GM12878 (cell line): ENCODE results near the gene ESR2. TPM values are rescaled to one million over a fixed set of nuclear protein-coding genes. Genes with fewer than 3 reads are reported as not detected.

Source experiments
- BMI1 ChIP-seq: fragments of 450-650 bp; IDR thresholded peaks from 2 replicates; pipeline ENCODE4 v1.6.1; 2016; ENCODE audit warnings: mild to moderate bottlenecking, moderate library complexity, borderline replicate concordance
- BRCA1 ChIP-seq: IDR thresholded peaks from 2 replicates; pipeline ENCODE4 v1.6.1; 2011; ENCODE audit warnings: low read depth, low read length, improper control_type of control experiment
- CBX3 ChIP-seq: fragments of 200-600 bp; sonication (generic); IDR thresholded peaks from 2 replicates; pipeline ENCODE4 v1.6.1; 2016; ENCODE audit warnings: low read depth, borderline replicate concordance
- EZH2 ChIP-seq: IDR thresholded peaks from 2 replicates; pipeline ENCODE4 v1.6.1; 2012; ENCODE audit warnings: low read depth, mild to moderate bottlenecking, control low read depth, inconsistent platforms, low read length, borderline replicate concordance; ENCODE audit not compliant: control insufficient read depth
- GATAD2B ChIP-seq: fragments of 450-650 bp; conservative IDR thresholded peaks from 2 replicates; pipeline ENCODE4 v1.6.1; 2017; ENCODE audit warnings: low read depth, mild to moderate bottlenecking, moderate library complexity
- MYB ChIP-seq: fragments of 150-350 bp; IDR thresholded peaks from 2 replicates; pipeline ENCODE4 v1.6.1; 2014; ENCODE audit warnings: mild to moderate bottlenecking, low read depth, low read length, borderline replicate concordance
- RB1 ChIP-seq: fragments of 450-650 bp; formaldehyde crosslinking; IDR thresholded peaks from 2 replicates; pipeline ENCODE4 v1.6.1; 2017; ENCODE audit warnings: mild to moderate bottlenecking, borderline replicate concordance
- RELA ChIP-seq: fragments of 450-650 bp; IDR thresholded peaks from 2 replicates; pipeline ENCODE4 v1.8.0; 2014; ENCODE audit warnings: borderline replicate concordance; ENCODE audit not compliant: partially characterized antibody
- SIN3A ChIP-seq: IDR thresholded peaks from 2 replicates; pipeline ENCODE4 v1.6.1; 2012; ENCODE audit warnings: low read depth, low read length, improper control_type of control experiment
- ZBED1 ChIP-seq: IDR thresholded peaks from 2 replicates; pipeline ENCODE4 v1.6.1; 2016; ENCODE audit warnings: borderline replicate concordance
- ZNF217 ChIP-seq: fragments of 450-650 bp; IDR thresholded peaks from 2 replicates; pipeline ENCODE4 v1.6.1; 2017; ENCODE audit warnings: antibody characterized with exemption, mild to moderate bottlenecking
- ZNF24 ChIP-seq: fragments of 450-650 bp; IDR thresholded peaks from 2 replicates; pipeline ENCODE4 v1.6.1; 2017; ENCODE audit warnings: antibody characterized with exemption, mild to moderate bottlenecking
- ZNF384 ChIP-seq: IDR thresholded peaks from 2 replicates; pipeline ENCODE4 v1.6.1; 2012; ENCODE audit warnings: low read depth, mild to moderate bottlenecking, low read length, improper control_type of control experiment, borderline replicate concordance
- polyA plus RNA-seq, 11 experiments: library from polyadenylated mRNA; depleted of rRNA in 4 of 11; unstranded in 6 of 11; stranded (reverse) in 5 of 11; fragments of >200 nt; fragmentation: Nextera tagmentation in 4 of 11; fragmentation: Illumina TruSeq in 1 of 11; extraction: Ambion mirVana in 4 of 11; extraction: Trizol in 1 of 11; gene quantifications; 1 replicate in 1 of 11; 2 replicates in 10 of 11; pipeline versions ENCODE4 v1.2.1 to v1.2.3, GENCODE V29; 2011 to 2016; ENCODE audit warnings: inconsistent platforms in 2 of 11, missing spikeins in 2 of 11, low read depth in 1 of 11
- total RNA-seq, 4 experiments: library from RNA; depleted of rRNA in 3 of 4; stranded (reverse); fragments of >200 nt in 3 of 4; fragmentation: Illumina TruSeq in 1 of 4; extraction: Trizol in 1 of 4; gene quantifications; 2 replicates each; pipeline versions ENCODE4 v1.2.1 to v1.2.3, GENCODE V29; 2013 to 2021
- TF ChIP-seq, protein P1 (sequence below): fragments of 450-650 bp; IDR thresholded peaks from 2 replicates; pipeline ENCODE4 v1.6.1; 2017; ENCODE audit warnings: mild to moderate bottlenecking, moderate library complexity
- TF ChIP-seq, protein P2 (sequence below): IDR thresholded peaks from 2 replicates; pipeline ENCODE4 v1.6.1; 2012; ENCODE audit warnings: low read length, inconsistent platforms
- TF ChIP-seq, protein P3 (sequence below): fragments of 450-650 bp; IDR thresholded peaks from 2 replicates; pipeline ENCODE4 v1.6.1; 2016; ENCODE audit warnings: mild to moderate bottlenecking
- TF ChIP-seq, protein P4 (sequence below): fragments of 450-650 bp; IDR thresholded peaks from 2 replicates; pipeline ENCODE4 v1.6.1; 2014; ENCODE audit warnings: mild to moderate bottlenecking
- TF ChIP-seq, protein P5 (sequence below): IDR thresholded peaks from 2 replicates; pipeline ENCODE4 v1.6.1; 2012; ENCODE audit warnings: low read depth, low read length, improper control_type of control experiment
- TF ChIP-seq, protein P6 (sequence below), 3 experiments: IDR thresholded peaks in 2 of 3; conservative IDR thresholded peaks in 1 of 3; 2 replicates each; pipeline ENCODE4 v1.5.1; 2011; ENCODE audit warnings: low read depth in 3 of 3, low read length in 3 of 3, mild to moderate bottlenecking in 3 of 3, control low read depth in 2 of 3, moderate library complexity in 2 of 3, inconsistent platforms in 1 of 3, mixed read lengths in 1 of 3; ENCODE audit not compliant: control insufficient read depth in 2 of 3, insufficient read depth in 1 of 3; ENCODE audit errors: extremely low read depth in 1 of 3

The ESR2 gene
- total and polyA plus RNA-seq, 10 of the 15 experiments (the other 5 are each of a cell fraction or from before 2014, with no cell fraction given), result 0.29 to 2.6 (median 0.81) TPM

DNA sequence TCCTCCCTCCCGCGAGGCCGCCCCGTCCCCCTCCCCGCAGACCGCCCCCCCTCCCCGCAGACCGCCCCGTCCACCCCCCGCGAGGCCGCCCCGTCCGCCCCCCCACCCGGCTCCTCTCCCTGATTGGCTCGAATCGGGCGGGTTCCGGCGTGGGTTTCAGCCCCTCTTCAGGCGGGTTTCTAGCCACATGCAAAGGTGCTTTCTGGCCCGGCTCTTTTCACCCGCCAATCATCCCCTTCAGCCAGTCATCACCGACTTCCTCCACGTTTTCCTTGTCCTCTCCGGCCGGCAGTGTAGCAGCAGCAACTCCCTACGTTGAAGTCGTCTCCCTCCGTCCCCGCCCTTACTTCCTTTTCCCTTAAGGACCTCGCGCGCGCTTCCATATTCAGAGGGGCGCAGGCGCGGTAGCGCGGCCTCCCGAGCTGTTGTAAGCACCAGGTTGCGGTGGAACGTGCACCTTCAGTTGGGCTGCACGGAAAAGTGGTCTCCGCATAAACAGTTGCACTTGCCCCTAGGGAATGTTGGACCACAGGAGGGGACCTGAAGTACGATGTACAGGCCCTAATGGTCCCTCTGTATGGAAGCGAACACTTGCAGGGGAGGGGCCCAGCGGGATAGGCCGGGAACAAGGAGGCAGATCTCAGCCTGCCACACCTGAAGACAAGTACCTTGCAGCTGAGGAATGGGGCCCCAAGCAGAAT, 44.6 kb upstream of the ESR2 start (continued):
- TF ChIP-seq, protein P1, sequence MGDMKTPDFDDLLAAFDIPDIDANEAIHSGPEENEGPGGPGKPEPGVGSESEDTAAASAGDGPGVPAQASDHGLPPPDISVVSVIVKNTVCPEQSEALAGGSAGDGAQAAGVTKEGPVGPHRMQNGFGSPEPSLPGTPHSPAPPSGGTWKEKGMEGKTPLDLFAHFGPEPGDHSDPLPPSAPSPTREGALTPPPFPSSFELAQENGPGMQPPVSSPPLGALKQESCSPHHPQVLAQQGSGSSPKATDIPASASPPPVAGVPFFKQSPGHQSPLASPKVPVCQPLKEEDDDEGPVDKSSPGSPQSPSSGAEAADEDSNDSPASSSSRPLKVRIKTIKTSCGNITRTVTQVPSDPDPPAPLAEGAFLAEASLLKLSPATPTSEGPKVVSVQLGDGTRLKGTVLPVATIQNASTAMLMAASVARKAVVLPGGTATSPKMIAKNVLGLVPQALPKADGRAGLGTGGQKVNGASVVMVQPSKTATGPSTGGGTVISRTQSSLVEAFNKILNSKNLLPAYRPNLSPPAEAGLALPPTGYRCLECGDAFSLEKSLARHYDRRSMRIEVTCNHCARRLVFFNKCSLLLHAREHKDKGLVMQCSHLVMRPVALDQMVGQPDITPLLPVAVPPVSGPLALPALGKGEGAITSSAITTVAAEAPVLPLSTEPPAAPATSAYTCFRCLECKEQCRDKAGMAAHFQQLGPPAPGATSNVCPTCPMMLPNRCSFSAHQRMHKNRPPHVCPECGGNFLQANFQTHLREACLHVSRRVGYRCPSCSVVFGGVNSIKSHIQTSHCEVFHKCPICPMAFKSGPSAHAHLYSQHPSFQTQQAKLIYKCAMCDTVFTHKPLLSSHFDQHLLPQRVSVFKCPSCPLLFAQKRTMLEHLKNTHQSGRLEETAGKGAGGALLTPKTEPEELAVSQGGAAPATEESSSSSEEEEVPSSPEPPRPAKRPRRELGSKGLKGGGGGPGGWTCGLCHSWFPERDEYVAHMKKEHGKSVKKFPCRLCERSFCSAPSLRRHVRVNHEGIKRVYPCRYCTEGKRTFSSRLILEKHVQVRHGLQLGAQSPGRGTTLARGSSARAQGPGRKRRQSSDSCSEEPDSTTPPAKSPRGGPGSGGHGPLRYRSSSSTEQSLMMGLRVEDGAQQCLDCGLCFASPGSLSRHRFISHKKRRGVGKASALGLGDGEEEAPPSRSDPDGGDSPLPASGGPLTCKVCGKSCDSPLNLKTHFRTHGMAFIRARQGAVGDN, result no peak
- TF ChIP-seq RB1 (peak; percentile 86; the same call in 1 of the 2 replicates), ZNF24 (no peak), ZBED1 (no peak), SIN3A (no peak; the same call in 1 of the 2 replicates), BMI1 (no peak), MYB (no peak), EZH2 (no peak), BRCA1 (no peak), RELA (no peak), CBX3 (no peak), ZNF217 (no peak), GATAD2B (0 out of 2 replicates have a peak, but pooled peaks have one; percentile 16), ZNF384 (no peak)
- TF ChIP-seq, protein P2, sequence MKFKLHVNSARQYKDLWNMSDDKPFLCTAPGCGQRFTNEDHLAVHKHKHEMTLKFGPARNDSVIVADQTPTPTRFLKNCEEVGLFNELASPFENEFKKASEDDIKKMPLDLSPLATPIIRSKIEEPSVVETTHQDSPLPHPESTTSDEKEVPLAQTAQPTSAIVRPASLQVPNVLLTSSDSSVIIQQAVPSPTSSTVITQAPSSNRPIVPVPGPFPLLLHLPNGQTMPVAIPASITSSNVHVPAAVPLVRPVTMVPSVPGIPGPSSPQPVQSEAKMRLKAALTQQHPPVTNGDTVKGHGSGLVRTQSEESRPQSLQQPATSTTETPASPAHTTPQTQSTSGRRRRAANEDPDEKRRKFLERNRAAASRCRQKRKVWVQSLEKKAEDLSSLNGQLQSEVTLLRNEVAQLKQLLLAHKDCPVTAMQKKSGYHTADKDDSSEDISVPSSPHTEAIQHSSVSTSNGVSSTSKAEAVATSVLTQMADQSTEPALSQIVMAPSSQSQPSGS, result no peak
- TF ChIP-seq, protein P3, sequence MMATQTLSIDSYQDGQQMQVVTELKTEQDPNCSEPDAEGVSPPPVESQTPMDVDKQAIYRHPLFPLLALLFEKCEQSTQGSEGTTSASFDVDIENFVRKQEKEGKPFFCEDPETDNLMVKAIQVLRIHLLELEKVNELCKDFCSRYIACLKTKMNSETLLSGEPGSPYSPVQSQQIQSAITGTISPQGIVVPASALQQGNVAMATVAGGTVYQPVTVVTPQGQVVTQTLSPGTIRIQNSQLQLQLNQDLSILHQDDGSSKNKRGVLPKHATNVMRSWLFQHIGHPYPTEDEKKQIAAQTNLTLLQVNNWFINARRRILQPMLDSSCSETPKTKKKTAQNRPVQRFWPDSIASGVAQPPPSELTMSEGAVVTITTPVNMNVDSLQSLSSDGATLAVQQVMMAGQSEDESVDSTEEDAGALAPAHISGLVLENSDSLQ, result peak; percentile 98
- TF ChIP-seq, protein P4, sequence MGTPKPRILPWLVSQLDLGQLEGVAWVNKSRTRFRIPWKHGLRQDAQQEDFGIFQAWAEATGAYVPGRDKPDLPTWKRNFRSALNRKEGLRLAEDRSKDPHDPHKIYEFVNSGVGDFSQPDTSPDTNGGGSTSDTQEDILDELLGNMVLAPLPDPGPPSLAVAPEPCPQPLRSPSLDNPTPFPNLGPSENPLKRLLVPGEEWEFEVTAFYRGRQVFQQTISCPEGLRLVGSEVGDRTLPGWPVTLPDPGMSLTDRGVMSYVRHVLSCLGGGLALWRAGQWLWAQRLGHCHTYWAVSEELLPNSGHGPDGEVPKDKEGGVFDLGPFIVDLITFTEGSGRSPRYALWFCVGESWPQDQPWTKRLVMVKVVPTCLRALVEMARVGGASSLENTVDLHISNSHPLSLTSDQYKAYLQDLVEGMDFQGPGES, result no peak; the same call in 1 of the 2 replicates
- TF ChIP-seq, protein P5, sequence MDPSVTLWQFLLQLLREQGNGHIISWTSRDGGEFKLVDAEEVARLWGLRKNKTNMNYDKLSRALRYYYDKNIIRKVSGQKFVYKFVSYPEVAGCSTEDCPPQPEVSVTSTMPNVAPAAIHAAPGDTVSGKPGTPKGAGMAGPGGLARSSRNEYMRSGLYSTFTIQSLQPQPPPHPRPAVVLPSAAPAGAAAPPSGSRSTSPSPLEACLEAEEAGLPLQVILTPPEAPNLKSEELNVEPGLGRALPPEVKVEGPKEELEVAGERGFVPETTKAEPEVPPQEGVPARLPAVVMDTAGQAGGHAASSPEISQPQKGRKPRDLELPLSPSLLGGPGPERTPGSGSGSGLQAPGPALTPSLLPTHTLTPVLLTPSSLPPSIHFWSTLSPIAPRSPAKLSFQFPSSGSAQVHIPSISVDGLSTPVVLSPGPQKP, result no peak
- TF ChIP-seq, protein P6, sequence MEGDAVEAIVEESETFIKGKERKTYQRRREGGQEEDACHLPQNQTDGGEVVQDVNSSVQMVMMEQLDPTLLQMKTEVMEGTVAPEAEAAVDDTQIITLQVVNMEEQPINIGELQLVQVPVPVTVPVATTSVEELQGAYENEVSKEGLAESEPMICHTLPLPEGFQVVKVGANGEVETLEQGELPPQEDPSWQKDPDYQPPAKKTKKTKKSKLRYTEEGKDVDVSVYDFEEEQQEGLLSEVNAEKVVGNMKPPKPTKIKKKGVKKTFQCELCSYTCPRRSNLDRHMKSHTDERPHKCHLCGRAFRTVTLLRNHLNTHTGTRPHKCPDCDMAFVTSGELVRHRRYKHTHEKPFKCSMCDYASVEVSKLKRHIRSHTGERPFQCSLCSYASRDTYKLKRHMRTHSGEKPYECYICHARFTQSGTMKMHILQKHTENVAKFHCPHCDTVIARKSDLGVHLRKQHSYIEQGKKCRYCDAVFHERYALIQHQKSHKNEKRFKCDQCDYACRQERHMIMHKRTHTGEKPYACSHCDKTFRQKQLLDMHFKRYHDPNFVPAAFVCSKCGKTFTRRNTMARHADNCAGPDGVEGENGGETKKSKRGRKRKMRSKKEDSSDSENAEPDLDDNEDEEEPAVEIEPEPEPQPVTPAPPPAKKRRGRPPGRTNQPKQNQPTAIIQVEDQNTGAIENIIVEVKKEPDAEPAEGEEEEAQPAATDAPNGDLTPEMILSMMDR (IDR thresholded peaks at IDR 0.05 in 2 of 3, conservative IDR thresholded peaks at IDR 0.05 in 1 of 3; ENCODE audit: control insufficient read depth in 2 of 3, extremely low read depth in 1 of 3, insufficient read depth in 1 of 3, low read depth in 3 of 3, low read length in 3 of 3), result no peak
